G401 (cell line): ENCODE data around the gene TNFSF15. TPM values are rescaled to one million over a fixed set of nuclear protein-coding genes. Genes with fewer than 3 reads are reported as not detected.

Experiments used
- DNase-seq: peaks from one replicate; pipeline ENCODE4 v3.0.0-alpha.2; 2015; ENCODE audit warnings: low spot score
- in situ Hi-C: cut with HindIII; loops from 2 replicates; pipeline ENCODE4 v1.10.0; 2016; ENCODE audit warnings: low sequenced_read_pairs, mixed read lengths
- total RNA-seq: library from RNA; depleted of rRNA; stranded (reverse); fragments of >200 nt; shearing (Covaris generic); gene quantifications from 2 replicates; pipeline ENCODE4 v1.2.3, GENCODE V29; 2014

The TNFSF15 gene
- total RNA-seq, 1 experiment from 2014 or later, result not detected

GRCh38 chr9:114827641-114828302, 21.9 kb upstream of the TNFSF15 start:
- in situ Hi-C loops, result no loop called here

GRCh38 chr9:114826431-114826830, 20.6 kb upstream of the TNFSF15 start:
- in situ Hi-C loops, result no loop called here
- no peak for DNase-seq

More at GRCh38 chr9:114827641-114828302, 21.9 kb upstream of the TNFSF15 start:
- DNase-seq, result no peak

- no peak for DNase-seq
- in situ Hi-C loops, result no loop called here
These were observed 19.4 kb upstream of the TNFSF15 start for GRCh38 chr9:114825126-114825795.

- DNase-seq, result no peak
- in situ Hi-C loops, result no loop called here
These were observed 18.3 kb upstream of the TNFSF15 start for GRCh38 chr9:114824110-114824509.

- in situ Hi-C loops, result no loop called here
- DNase-seq, result no peak
These were observed 17.6 kb upstream of the TNFSF15 start for GRCh38 chr9:114823441-114823840.

GRCh38 chr9:114822708-114823107, 16.9 kb upstream of the TNFSF15 start:
- DNase-seq, result no peak
- in situ Hi-C loops, result no loop called here

- in situ Hi-C loops, result no loop called here
- no peak for DNase-seq
These were observed 15.1 kb upstream of the TNFSF15 start for GRCh38 chr9:114820776-114821501.

- DNase-seq, result no peak
- in situ Hi-C loops, result no loop called here
These were observed 12.3 kb upstream of the TNFSF15 start for GRCh38 chr9:114818178-114818577.

GRCh38 chr9:114813717-114814418, 8.0 kb upstream of the TNFSF15 start:
- in situ Hi-C loops, result no loop called here
- DNase-seq, result no peak

GRCh38 chr9:114811966-114812636, 6.3 kb upstream of the TNFSF15 start:
- in situ Hi-C loops, result no loop called here

GRCh38 chr9:114811301-114811700, 5.5 kb upstream of the TNFSF15 start:
- DNase-seq, result no peak
- in situ Hi-C loops, result no loop called here

More at GRCh38 chr9:114811966-114812636, 6.3 kb upstream of the TNFSF15 start:
- peak; percentile 88 for DNase-seq

- DNase-seq, result no peak
- in situ Hi-C loops, result no loop called here
These were observed 4.8 kb upstream of the TNFSF15 start for GRCh38 chr9:114810614-114811013.

GRCh38 chr9:114806526-114806900, 674 bp upstream of the TNFSF15 start:
- in situ Hi-C loops, result no loop called here

GRCh38 chr9:114804505-114804904, 1.3 kb downstream of the TNFSF15 start:
- in situ Hi-C loops, result no loop called here
- no peak for DNase-seq

More at GRCh38 chr9:114806526-114806900, 674 bp upstream of the TNFSF15 start:
- no peak for DNase-seq

- in situ Hi-C loops, result no loop called here
- DNase-seq, result no peak
These were observed 2.2 kb downstream of the TNFSF15 start for GRCh38 chr9:114803479-114804265.

GRCh38 chr9:114799925-114800324, 5.9 kb downstream of the TNFSF15 start:
- no peak for DNase-seq
- in situ Hi-C loops, result no loop called here

GRCh38 chr9:114799441-114799840, 6.4 kb downstream of the TNFSF15 start:
- no peak for DNase-seq
- in situ Hi-C loops, result no loop called here

GRCh38 chr9:114798780-114799427, 6.9 kb downstream of the TNFSF15 start:
- DNase-seq, result no peak
- in situ Hi-C loops, result no loop called here
